IMR-90 (cell line): ENCODE measurements around the gene LSM2. TPM values are rescaled to one million over a fixed set of nuclear protein-coding genes. Genes with fewer than 3 reads are reported as not detected.

Experiments
- ATAC-seq: fragments of 200-7000 bp; cut with Tn5 transposase; 2 replicates; pipeline ENCODE4 v1.9.1; 2020; ENCODE audit warnings: low read depth, mild to moderate bottlenecking, moderate library complexity
- BruUV-seq: library from RNA; stranded (reverse); fragments of 400-500 nt; replicated peaks from 2 replicates; lab custom pipeline; 2021; lab: Mats Ljungman, UMichigan
- CTCF ChIA-PET: fragments of 300-600 bp; formaldehyde crosslinking; extraction: SDS; loops from one replicate; lab custom pipeline; 2021; ENCODE audit warnings: antibody characterized with exemption; lab: Yijun Ruan, JAX
- POLR2A ChIA-PET: fragments of 300-600 bp; sonication (Branson Sonifier 250); formaldehyde crosslinking; loops from one replicate; lab custom pipeline; 2022; ENCODE audit warnings: antibody characterized with exemption; ENCODE audit not compliant: unreplicated experiment; lab: Charles Lee
- DNase-seq: peaks from one replicate; pipeline ENCODE4 v3.0.0; 2013
- H2AFZ ChIP-seq: replicated peaks from 2 replicates; pipeline ENCODE3; 2013; ENCODE audit warnings: low read length, mild to moderate bottlenecking; ENCODE audit not compliant: poor library complexity
- H2AK5ac ChIP-seq: 2 replicates; pipeline ENCODE4 v1.6.1; 2013; ENCODE audit warnings: low read depth, low read length, inconsistent platforms
- H2AK9ac ChIP-seq: replicated peaks from 2 replicates; pipeline ENCODE3; 2013; ENCODE audit warnings: mild to moderate bottlenecking, low read depth, low read length, moderate library complexity; ENCODE audit not compliant: poor library complexity
- H2BK120ac ChIP-seq: 2 replicates; pipeline ENCODE4 v1.6.1; 2013; ENCODE audit warnings: low read depth, low read length, inconsistent platforms
- H2BK15ac ChIP-seq: 3 replicates; pipeline ENCODE4 v1.6.1; 2013; ENCODE audit warnings: low read depth, low read length, inconsistent platforms
- H2BK20ac ChIP-seq: 2 replicates; pipeline ENCODE4 v1.6.1; 2013; ENCODE audit warnings: low read depth, mild to moderate bottlenecking, inconsistent platforms, low read length, moderate library complexity
- H2BK5ac ChIP-seq: 2 replicates; pipeline ENCODE4 v1.6.1; 2013; ENCODE audit warnings: mild to moderate bottlenecking, low read depth, low read length, inconsistent platforms; ENCODE audit not compliant: poor library complexity, severe bottlenecking
- H3K14ac ChIP-seq: replicated peaks from 2 replicates; pipeline ENCODE4 v1.6.1; 2013; ENCODE audit warnings: low read depth, low read length, inconsistent platforms
- H3K18ac ChIP-seq: 2 replicates; pipeline ENCODE4 v1.6.1; 2013; ENCODE audit warnings: low read depth, low read length, control low read depth
- H3K23ac ChIP-seq: 2 replicates; pipeline ENCODE4 v1.6.1; 2013; ENCODE audit warnings: low read depth, low read length, inconsistent platforms
- H3K27ac ChIP-seq: 2 replicates; pipeline ENCODE4 v1.5.1; 2013; ENCODE audit warnings: mild to moderate bottlenecking, control low read depth, low read length; ENCODE audit not compliant: insufficient read depth
- H3K27me3 ChIP-seq: 2 replicates; pipeline ENCODE4 v1.6.1; 2013; ENCODE audit warnings: low read length; ENCODE audit not compliant: control insufficient read depth, insufficient read depth
- H3K36me3 ChIP-seq: 2 replicates; pipeline ENCODE4 v1.6.1; 2013; ENCODE audit warnings: low read length, mixed read lengths; ENCODE audit not compliant: control insufficient read depth, insufficient read depth
- H3K4ac ChIP-seq: 2 replicates; pipeline ENCODE4 v1.6.1; 2013; ENCODE audit warnings: low read depth, low read length, inconsistent platforms
- H3K4me1 ChIP-seq: 2 replicates; pipeline ENCODE4 v1.6.1; 2013; ENCODE audit warnings: low read length, mixed read lengths; ENCODE audit not compliant: control insufficient read depth, insufficient read depth
- H3K4me2 ChIP-seq: 2 replicates; pipeline ENCODE4 v1.6.1; 2013; ENCODE audit warnings: low read depth, mild to moderate bottlenecking, control low read depth, low read length, moderate library complexity
- H3K4me3 ChIP-seq: 2 replicates; pipeline ENCODE4 v1.5.1; 2013; ENCODE audit warnings: low read depth, mild to moderate bottlenecking, control low read depth, low read length, moderate library complexity; ENCODE audit not compliant: insufficient read depth
- H3K56ac ChIP-seq: 2 replicates; pipeline ENCODE4 v1.6.1; 2013; ENCODE audit warnings: low read length, inconsistent platforms; ENCODE audit not compliant: insufficient read depth; ENCODE audit errors: extremely low read depth
- H3K79me1 ChIP-seq, 2 experiments: 2 replicates each; pipeline ENCODE4 v1.6.1; 2013; ENCODE audit warnings: low read length in 2 of 2, inconsistent platforms in 1 of 2, low read depth in 1 of 2
- H3K9ac ChIP-seq: 2 replicates; pipeline ENCODE4 v1.6.1; 2013; ENCODE audit warnings: low read depth, low read length, control low read depth
- H3K9me1 ChIP-seq: 2 replicates; pipeline ENCODE4 v1.6.1; 2013; ENCODE audit warnings: low read length, inconsistent platforms; ENCODE audit not compliant: insufficient read depth
- H3K9me3 ChIP-seq: 2 replicates; pipeline ENCODE4 v1.6.1; 2013; ENCODE audit warnings: low read length; ENCODE audit not compliant: control insufficient read depth, insufficient read depth
- H4K20me1 ChIP-seq: 2 replicates; pipeline ENCODE4 v1.6.1; 2013; ENCODE audit warnings: low read length, inconsistent platforms; ENCODE audit not compliant: insufficient read depth
- H4K5ac ChIP-seq: 2 replicates; pipeline ENCODE4 v1.6.1; 2013; ENCODE audit warnings: mild to moderate bottlenecking, low read depth, low read length, control low read depth
- H4K8ac ChIP-seq, 2 experiments: 2 replicates each; pipeline ENCODE4 v1.6.1; 2013; ENCODE audit warnings: low read depth in 2 of 2, low read length in 2 of 2, control low read depth in 1 of 2, inconsistent platforms in 1 of 2
- H4K91ac ChIP-seq: 2 replicates; pipeline ENCODE4 v1.6.1; 2013; ENCODE audit warnings: low read depth, low read length, inconsistent platforms; ENCODE audit not compliant: insufficient read depth
- BHLHE40 ChIP-seq: fragments of 150-350 bp; IDR thresholded peaks from 2 replicates; pipeline ENCODE4 v1.6.1; 2016; ENCODE audit warnings: mild to moderate bottlenecking, low read depth, low read length
- MAFK ChIP-seq: IDR thresholded peaks from 2 replicates; pipeline ENCODE4 v1.6.1; 2012; ENCODE audit warnings: low read depth, low read length, improper control_type of control experiment
- MAZ ChIP-seq: IDR thresholded peaks from 2 replicates; pipeline ENCODE4 v1.6.1; 2012; ENCODE audit warnings: low read depth, mild to moderate bottlenecking, low read length, improper control_type of control experiment, moderate library complexity, borderline replicate concordance
- RAD21 ChIP-seq: IDR thresholded peaks from 2 replicates; pipeline ENCODE4 v1.6.1; 2012; ENCODE audit warnings: low read length, improper control_type of control experiment
- RFX5 ChIP-seq: IDR thresholded peaks from 2 replicates; pipeline ENCODE4 v1.8.0; 2012; ENCODE audit warnings: low read depth, mild to moderate bottlenecking, low read length, moderate library complexity
- WGBS, 2 experiments: methylation state at CpG; one replicate each; pipeline versions ENCODE4 v1.1.5 to v1.1.7; 2013; ENCODE audit warnings: missing lambda C conversion rate in 2 of 2; ENCODE audit not compliant: insufficient read length in 1 of 2; ENCODE audit errors: extremely low coverage in 2 of 2; 5-methylcytosine and 5-hydroxymethylcytosine counted together
- dilution Hi-C: fragments of 300-500 bp; cut with HindIII; formaldehyde crosslinking; loops from one replicate; pipeline ENCODE4 v1.14.3; 2018; ENCODE audit warnings: low sequenced_read_pairs; ENCODE audit not compliant: unreplicated experiment
- in situ Hi-C: fragments of 300-500 bp; cut with MboI; formaldehyde crosslinking; loops from 3 replicates; pipeline ENCODE4 v1.14.3; 2019; ENCODE audit warnings: low sequenced_read_pairs, inconsistent platforms, mixed read lengths
- intact Hi-C: fragments of 100-400 bp; cut with micrococcal nuclease; formaldehyde crosslinking; loops from 2 replicates; pipeline ENCODE4 v1.10.0; 2022
- polyA plus RNA-seq, 3 experiments: library from polyadenylated mRNA; depleted of rRNA; stranded (reverse); fragments of >200 nt; gene quantifications; 2 replicates each; pipeline ENCODE4 v1.2.3, GENCODE V29; 2012; ENCODE audit warnings: low replicate concordance in 1 of 3
- total RNA-seq: library from RNA; depleted of rRNA; stranded (reverse); fragments of >200 nt; gene quantifications from 2 replicates; pipeline ENCODE4 v1.2.3, GENCODE V29; 2012
- TF ChIP-seq, protein P1 (sequence below): fragments of 150-350 bp; IDR thresholded peaks from 2 replicates; pipeline ENCODE4 v1.6.1; 2017; ENCODE audit warnings: mild to moderate bottlenecking, antibody characterized with exemption, low read length, low read depth

Gene LSM2
- total and polyA plus RNA-seq, 2 of the 4 experiments (the other 2 are of a cell fraction): 56.3 to 61.0 TPM

DNA sequence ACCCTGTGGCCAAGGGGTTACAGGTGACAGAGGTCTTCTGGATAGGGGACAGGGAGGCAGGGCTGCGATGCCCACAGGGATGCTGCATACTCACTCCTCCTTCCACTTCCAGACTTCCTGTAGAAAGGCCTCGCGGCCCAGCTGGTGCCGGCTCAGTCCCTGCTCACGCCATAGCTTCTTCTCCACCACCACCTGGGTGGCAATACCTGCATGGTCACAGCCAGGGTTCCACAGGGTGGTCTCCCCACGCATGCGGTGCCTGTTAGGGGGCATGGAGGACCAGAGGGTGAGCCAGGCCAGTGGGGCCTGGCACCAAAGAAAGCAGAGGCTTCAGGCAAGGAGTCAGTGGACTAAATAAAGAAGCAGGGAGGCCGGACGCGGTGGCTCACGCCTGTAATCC is 21.3 kb downstream of the LSM2 start:
- in situ Hi-C loops: no loop called here
- DNase-seq: no peak
- CTCF ChIA-PET: no interaction called here

More for the DNA sequence above, 21.3 kb downstream of the LSM2 start:
- no peak overlapping the region for H2BK20ac ChIP-seq
- peaks cover 0 to 13% of the 10 kb centered on the region in 2 experiments; a peak in 3 of 4 replicates for H3K79me1 ChIP-seq
- no peak overlapping the region for H3K4me2 ChIP-seq
- intact Hi-C loops (no loop called here), dilution Hi-C loops (no loop called here)
- H3K27me3 ChIP-seq: no peaks in the 10 kb centered on the region
- TF ChIP-seq RAD21 (no peak), MAZ (no peak), BHLHE40 (no peak), RFX5 (no peak), MAFK (no peak)
- TF ChIP-seq, protein P1, sequence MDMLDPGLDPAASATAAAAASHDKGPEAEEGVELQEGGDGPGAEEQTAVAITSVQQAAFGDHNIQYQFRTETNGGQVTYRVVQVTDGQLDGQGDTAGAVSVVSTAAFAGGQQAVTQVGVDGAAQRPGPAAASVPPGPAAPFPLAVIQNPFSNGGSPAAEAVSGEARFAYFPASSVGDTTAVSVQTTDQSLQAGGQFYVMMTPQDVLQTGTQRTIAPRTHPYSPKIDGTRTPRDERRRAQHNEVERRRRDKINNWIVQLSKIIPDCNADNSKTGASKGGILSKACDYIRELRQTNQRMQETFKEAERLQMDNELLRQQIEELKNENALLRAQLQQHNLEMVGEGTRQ: no peak
- H2AK5ac ChIP-seq: no peak overlapping the region
- H2BK15ac ChIP-seq: no peak overlapping the region
- H3K9me1 ChIP-seq: no peaks in the 10 kb centered on the region
- H4K91ac ChIP-seq: no peak overlapping the region
- peaks cover 53% of the 10 kb centered on the region for H3K36me3 ChIP-seq
- BruUV-seq: no TSS peak
- H3K23ac ChIP-seq: no peak overlapping the region
- H3K4me3 ChIP-seq: no peak overlapping the region
- no peak overlapping the region for H3K9ac ChIP-seq
- H4K5ac ChIP-seq: no peak overlapping the region
- H2AFZ ChIP-seq: no peak overlapping the region
- H3K4me1 ChIP-seq: no peaks in the 10 kb centered on the region
- H3K18ac ChIP-seq: no peak overlapping the region
- H3K14ac ChIP-seq: no peak overlapping the region
- no peaks in the 10 kb centered on the region for H3K9me3 ChIP-seq
- POLR2A ChIA-PET: no interaction called here
- H4K20me1 ChIP-seq: no peaks in the 10 kb centered on the region
- no peak for ATAC-seq
- no peak overlapping the region for H2AK9ac ChIP-seq
- H2BK5ac ChIP-seq: no peak overlapping the region
- no peak overlapping the region for H2BK120ac ChIP-seq
- WGBS, 2 experiments: 97% methylated on average over 5 of the region's 11 CpGs; no CpG with 5 or more reads in 1 of the 2 experiments
- H3K27ac ChIP-seq: no peak overlapping the region
- H3K4ac ChIP-seq: no peak overlapping the region
- H4K8ac ChIP-seq: no peak overlapping the region
- no peak overlapping the region for H3K56ac ChIP-seq
